HG02571 (cell line): ENCODE results near the gene SLC27A5.
"Not testable (repeated sequence)": the region's sequence is repeated elsewhere in the genome, so short reads cannot be mapped to it uniquely, and the experiment has no call there.

ENCODE experiments used
- ATAC-seq: cut with Tn5 transposase; IDR thresholded peaks from one replicate; pipeline ENCODE4 v1.9.1; 2021; ENCODE audit warnings: mild to moderate bottlenecking, moderate library complexity; ENCODE audit not compliant: unreplicated experiment

The SLC27A5 gene

GRCh38 chr19:58499021-58499927, 12.5 kb downstream of the SLC27A5 start:
- ATAC-seq, result peak; percentile 84

GRCh38 chr19:58498316-58499020, 13.3 kb downstream of the SLC27A5 start:
- no peak for ATAC-seq

- ATAC-seq, result no peak
Observed at GRCh38 chr19:58497634-58498170, 14.1 kb downstream of the SLC27A5 start.

- no peak for ATAC-seq
Observed at GRCh38 chr19:58492265-58492664, 19.5 kb downstream of the SLC27A5 start.

- no peak for ATAC-seq
Observed at GRCh38 chr19:58491393-58491792, 20.4 kb downstream of the SLC27A5 start.

GRCh38 chr19:58484349-58484748, 27.4 kb downstream of the SLC27A5 start:
- not testable (repeated sequence) for ATAC-seq

- no peak for ATAC-seq
Observed at GRCh38 chr19:58483776-58484175, 28.0 kb downstream of the SLC27A5 start.

GRCh38 chr19:58482372-58482771, 29.4 kb downstream of the SLC27A5 start:
- ATAC-seq, result no peak

GRCh38 chr19:58480831-58481230, 31.0 kb downstream of the SLC27A5 start:
- ATAC-seq, result no peak

GRCh38 chr19:58480481-58480830, 31.3 kb downstream of the SLC27A5 start:
- ATAC-seq, result no peak

GRCh38 chr19:58479736-58480480, 31.9 kb downstream of the SLC27A5 start:
- ATAC-seq, result no peak

- ATAC-seq, result no peak
Observed at GRCh38 chr19:58479303-58479702, 32.5 kb downstream of the SLC27A5 start.

- no peak for ATAC-seq
Observed at GRCh38 chr19:58477871-58478270, 33.9 kb downstream of the SLC27A5 start.

- ATAC-seq, result no peak
Observed at GRCh38 chr19:58477130-58477529, 34.7 kb downstream of the SLC27A5 start.

GRCh38 chr19:58476498-58477015, 35.2 kb downstream of the SLC27A5 start:
- ATAC-seq, result no peak

- ATAC-seq, result peak; percentile 80
Observed at GRCh38 chr19:58475714-58476497, 35.9 kb downstream of the SLC27A5 start, which contains the start of gene ZNF446. Gene ZNF446 (plus strand): TSS chr19:58476352. CDS start chr19:58477219, 867 bp downstream.

GRCh38 chr19:58474997-58475713, 36.6 kb downstream of the SLC27A5 start:
- no peak for ATAC-seq

- ATAC-seq, result no peak
Observed at GRCh38 chr19:58474291-58474996, 37.3 kb downstream of the SLC27A5 start.

GRCh38 chr19:58473775-58474174, 38.0 kb downstream of the SLC27A5 start:
- no peak for ATAC-seq
